ENCODE data around the gene CD72.
"Not testable (repeated sequence)": the region's sequence is repeated elsewhere in the genome, so short reads cannot be mapped to it uniquely, and the experiment has no call there.

The CD72 gene

DNA sequence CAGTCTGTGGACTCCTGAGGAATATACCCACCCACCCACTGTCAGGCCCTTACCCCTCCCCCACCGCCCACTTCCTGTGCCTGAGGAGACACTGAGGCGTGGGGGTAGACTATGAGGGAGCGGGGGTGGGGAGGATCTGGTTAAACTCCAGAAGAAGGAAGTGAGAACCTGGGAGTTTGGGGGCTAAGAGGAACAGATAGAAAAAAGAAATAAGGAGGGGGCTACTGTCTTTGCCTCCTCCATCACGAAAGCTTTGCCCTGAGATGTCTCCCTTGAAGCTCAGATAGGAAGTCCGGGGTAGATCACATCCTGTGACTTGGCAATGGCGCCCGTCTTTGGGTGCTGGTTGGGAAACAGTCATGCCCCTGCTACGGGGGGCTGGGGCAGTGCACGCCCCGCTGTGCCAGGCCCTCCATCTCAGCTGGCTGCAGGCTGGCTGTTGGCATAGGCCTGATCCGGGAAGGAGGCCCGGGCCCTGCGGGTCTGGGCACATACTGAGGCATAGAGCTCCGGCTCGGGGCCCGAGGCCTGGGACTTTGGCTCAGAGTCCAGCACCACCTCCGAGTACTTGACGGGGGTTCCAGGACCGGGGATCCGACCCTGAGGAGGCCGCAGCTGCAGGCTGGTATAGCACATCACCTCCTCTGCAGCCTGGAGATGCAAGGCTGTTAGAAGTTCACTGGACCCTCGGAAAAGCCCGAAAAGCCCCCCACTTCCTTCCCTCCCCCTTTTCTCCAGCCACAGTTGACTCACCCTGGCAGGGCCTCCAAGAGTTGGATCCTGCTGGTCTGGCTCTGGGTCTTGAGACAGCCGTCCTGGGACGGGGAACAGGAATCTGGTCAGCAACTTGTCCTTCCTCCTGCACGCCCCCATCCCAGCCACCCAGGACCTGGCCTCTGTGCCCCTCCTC, 31.5 kb upstream of the CD72 start:
- no peak for DNase-seq (ENCODE audit: low read depth in 1 of 2, low spot score in 1 of 2)

DNA sequence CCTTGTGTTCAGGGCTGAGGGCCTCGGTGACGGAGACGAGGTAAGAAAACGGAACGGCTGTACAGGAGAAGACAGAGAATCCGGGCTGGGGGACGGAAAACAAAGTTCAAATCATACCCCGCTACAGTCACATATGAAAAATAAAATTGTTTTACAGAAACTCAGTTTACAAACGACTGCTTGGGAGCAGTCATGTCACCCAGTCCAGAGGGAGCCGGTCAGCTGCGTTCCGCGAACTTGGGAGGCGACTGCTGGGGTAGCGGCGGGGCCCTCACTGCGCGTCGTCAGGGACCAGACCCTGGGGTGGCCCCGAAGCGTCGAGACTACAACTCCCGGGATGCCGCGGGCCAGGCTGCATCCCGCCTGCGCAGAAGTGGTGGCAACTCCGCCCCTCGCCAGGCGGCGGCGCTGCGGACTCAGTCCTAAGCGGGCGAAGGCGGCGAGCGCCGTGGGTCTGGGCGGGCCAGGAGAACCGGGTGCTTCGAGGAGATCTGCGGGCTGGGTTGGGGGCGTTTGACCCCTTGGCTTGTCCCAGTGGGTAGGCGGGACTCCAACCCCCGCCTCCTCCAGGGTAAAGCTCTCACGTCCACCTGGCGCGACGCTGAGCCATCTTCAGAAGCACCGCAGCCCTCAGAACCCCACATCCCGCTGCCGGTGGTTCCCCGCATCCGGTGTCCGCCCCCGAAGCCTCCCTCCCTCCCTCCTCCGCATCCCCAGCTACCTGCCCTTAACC, 28.5 kb upstream of the CD72 start:
- peak; percentile 84 to 87 for DNase-seq (ENCODE audit: low read depth in 1 of 2, low spot score in 1 of 2)

DNA sequence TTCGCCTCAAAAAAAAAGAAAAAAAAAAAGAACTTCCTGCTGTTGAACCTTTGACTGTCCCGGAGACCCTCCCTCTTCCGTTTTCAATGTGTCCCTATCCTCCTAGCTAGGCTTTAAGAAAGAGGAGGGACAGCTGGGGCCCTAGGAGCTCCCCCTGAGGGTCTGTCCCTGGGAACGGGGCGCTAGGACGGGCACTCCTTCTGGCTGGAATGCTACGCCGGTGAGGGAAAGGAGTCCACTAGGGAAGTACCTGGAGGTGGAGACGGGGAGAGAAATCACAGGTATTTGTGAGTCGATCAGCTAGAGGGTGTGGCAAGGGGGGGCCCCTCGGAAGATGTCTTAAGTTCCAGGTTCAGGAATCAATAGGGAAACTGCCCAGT, 27.9 kb upstream of the CD72 start:
- no peak for DNase-seq (ENCODE audit: low read depth in 1 of 2, low spot score in 1 of 2)

DNA sequence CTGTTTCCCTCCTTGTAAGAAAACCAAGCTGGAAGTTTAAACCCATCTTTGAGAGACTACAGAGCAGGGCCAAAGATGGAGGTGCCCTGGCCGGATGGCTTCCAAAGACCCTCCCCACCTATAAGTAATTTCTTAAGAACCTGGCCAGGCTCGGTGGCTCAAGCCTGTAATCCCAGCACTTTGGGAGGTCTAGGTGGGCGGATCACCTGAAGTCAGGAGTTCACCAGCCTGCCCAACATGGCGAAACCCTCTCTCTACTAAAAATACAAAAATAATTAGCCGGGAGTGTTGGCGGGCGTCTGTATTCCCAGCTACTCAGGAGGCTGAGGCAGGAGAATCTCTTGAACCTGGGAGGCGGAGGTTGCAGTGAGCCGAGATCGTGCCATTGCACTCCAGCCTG, 27.5 kb upstream of the CD72 start:
- not testable (repeated sequence) for DNase-seq (ENCODE audit: low read depth in 1 of 2, low spot score in 1 of 2)

DNA sequence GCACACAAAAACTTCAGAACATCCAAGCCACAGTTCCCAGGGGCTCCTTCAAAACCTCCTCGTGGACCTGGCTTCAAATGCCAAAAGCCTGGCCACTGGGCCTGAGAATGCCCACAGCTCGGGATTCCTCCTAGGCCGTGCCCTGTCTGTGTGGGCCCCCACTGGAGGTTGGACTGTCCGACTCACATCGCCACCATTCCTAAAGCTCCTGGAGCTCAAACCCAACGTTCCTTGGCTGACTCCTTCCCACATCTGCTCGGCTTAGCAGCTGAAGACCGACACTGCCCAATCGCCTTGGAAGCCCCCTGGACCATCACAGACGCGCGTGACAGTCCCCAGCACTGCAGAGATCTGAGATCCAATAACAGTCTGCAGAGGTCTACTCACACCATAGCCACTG, 24.8 kb upstream of the CD72 start:
- DNase-seq (ENCODE audit: low read depth in 1 of 2, low spot score in 1 of 2), result no peak

DNA sequence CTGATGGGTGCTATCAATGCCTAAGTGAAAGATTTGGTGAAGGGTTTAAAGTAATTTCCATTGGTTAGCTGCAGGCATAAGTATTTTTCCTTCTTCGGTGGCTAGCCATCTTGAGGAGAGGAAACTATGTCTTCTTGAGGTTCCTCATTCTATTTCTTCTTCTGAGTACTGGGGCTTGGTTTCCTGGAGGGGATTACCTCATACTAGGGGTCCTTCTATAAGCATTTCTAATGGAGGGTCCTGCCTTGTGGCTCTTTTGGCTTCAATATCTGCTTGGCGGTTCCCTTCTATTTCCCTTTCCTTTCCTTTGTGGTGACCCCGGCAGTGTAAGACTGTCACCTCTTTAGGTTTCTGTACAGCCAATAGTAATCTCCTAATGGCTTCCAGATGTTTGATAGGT, 23.3 kb upstream of the CD72 start:
- DNase-seq (ENCODE audit: low read depth in 1 of 2, low spot score in 1 of 2), result not testable (repeated sequence)

DNA sequence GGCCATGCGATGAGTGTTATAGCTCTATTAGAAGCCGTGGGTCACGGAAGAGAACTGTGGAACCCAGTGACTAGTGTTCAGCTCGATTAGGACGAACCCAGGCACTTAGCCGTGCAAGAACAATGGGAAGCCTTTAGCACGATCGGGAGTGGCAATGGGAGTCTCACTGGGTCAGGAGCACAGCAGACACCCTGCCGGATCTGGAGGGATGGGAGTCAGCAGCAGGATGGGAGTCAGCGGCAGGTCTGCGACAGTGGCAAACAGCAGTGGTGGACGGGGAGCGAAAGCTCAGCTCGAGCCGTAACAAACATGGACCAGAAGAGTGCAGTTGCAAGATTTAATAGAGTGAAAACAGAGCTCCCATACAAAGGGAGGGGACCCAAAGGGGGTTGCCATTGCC, 22.2 kb upstream of the CD72 start:
- not testable (repeated sequence) for DNase-seq (ENCODE audit: low read depth in 1 of 2, low spot score in 1 of 2)

DNA sequence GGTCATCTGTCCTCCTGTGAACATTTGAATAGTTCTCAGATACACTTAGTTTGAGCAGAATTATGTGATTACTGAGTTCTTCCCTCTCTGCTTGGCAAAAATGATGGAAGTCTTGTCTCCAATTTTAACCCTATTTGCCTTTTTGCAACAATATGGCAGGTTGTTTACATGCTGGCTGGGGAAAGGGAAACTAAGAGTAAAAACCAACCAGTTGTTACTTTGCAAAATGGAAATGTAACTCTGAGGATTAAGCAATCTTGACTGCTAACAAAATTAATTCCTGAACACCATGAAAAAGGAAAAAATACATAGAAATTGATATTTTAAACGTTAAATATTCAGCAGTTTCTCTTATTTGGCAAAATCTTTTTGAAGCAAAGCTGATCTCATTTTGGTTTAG, 21.4 kb upstream of the CD72 start:
- DNase-seq (ENCODE audit: low read depth in 1 of 2, low spot score in 1 of 2), result no peak

DNA sequence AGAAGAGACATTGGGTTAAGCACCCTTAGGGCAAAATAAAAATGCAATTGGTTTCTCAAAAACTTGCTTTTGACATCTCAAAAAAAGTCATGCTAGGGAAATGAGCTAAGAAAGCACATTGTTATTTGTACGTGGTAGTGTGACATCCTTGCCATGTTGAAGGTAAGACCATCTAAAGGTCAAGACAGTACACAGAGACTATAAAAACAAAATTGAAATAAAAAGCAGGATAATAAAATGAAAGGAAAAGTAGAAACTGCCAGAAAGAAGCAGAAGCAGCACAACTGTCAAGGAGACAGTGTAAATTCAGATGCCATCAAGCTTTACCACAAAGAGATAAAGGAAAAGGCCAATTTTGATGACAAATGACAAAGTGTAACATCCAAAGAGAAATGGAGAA, 21.0 kb upstream of the CD72 start:
- not testable (repeated sequence) for DNase-seq (ENCODE audit: low read depth in 1 of 2, low spot score in 1 of 2)

DNA sequence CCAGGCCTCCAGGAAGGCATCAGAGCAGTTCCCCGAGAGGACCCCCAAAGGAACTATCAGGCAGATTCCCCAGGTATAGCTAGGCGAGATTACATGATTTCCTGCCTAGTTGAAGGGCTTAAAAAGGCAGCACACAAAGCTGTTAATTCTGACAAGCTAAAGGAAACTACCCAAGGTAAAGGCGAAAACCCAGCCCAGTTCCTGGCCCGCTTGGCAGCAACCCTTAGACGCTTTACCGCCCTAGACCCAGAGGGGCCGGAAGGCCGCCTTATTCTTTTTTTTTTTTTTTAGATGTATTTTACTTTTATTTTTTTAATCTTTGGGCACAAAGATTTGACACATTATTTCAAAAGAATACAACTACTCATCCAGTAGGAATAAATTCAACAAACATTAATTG, 20.5 kb upstream of the CD72 start:
- not testable (repeated sequence) for DNase-seq (ENCODE audit: low read depth in 1 of 2, low spot score in 1 of 2)

DNA sequence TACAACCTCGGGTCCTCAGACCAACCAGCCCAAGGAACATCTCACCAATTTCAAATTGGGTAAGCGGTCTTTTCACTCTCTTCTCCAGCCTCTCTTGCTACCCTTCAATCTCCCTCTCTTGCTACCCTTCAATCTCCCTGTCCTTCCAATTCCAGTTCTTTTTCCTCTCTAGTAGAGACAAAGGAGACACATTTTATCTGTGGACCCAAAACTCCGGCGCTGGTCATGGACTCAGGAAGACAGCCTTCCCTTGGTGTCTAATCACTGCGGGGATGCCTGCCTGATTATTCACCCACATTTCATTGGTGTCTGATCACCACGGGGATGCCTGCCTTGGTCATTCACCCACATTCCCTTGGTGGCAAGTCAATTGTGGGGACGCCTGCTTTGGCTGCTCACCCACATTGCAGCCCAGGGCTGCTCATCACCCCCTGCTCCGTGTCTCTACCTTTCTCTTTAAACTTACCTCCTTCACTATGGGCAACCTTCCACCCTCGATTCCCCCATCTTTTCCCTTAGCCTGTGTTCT, 19.3 kb upstream of the CD72 start:
- not testable (repeated sequence) for DNase-seq (ENCODE audit: low read depth in 1 of 2, low spot score in 1 of 2)

DNA sequence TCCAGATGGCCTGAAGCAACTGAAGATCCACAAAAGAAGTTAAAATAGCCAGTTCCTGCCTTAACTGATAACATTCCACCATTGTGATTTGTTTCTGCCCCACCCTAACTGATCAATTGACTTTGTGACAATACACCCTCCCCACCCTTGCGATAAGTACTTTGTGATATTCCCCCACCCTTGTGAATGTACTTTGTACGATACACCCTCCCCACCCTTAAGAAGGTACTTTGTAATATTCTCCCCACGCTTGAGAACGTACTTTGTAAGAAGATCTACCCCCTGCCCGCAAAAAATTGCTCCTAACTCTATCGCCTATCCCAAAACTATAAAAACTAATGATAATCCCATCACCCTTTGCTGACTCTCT, 18.6 kb upstream of the CD72 start:
- DNase-seq (ENCODE audit: low read depth in 1 of 2, low spot score in 1 of 2), result not testable (repeated sequence)

DNA sequence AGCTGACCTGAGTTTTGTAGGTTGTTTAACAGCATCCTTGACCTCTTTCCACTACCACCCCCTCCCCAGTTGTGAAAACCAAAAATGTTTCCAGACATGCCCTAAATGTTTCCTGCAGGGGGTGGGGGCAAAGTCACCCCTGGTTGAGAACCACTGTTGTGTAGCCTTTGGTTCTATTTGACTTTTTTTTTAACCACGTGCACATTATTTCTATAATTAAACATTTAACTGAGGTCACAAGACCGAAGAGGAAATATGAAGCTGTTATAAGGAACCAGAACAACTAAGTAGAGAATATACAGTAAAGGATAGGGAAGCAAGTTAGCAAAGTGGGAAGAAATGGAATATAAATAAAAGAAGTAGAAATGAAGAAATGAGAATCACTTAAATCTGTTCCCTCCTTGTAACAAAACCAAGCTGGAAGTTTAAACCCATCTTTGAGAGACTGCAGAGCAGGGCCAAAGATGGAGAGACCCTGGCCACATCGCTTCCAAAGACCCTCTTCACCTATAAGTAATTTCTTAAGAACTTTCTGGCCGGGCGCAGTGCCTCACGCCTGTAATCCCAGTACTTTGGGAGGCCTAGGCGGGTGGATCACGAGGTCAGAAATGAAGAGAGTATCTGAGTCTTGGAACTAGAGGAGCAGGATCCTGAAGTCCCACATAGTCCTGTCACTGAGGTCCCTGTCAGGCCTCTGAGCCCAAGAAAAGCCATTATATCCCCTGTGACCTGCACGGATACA, 18.1 kb upstream of the CD72 start:
- no peak for DNase-seq (ENCODE audit: low read depth in 1 of 2, low spot score in 1 of 2)

DNA sequence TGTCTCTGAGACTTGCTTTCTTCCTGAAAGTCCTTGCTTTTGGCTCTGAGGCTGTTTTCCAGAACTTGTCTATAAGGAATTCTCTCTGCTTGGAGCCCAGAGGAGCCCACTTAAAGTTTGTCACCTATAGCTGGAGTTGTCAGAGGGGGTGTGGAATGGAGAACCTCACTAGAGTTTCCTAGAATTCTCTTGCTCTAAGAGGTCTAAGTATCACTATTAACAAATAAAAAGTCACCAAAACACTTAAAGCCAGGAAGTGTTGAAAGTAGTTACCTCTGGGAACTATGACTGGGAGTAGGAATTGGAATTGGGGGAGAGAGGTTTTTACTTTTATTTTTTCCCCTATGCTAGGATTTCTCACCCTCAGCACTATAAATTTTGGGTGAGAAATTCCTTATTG, 17.5 kb upstream of the CD72 start:
- no peak for DNase-seq (ENCODE audit: low read depth in 1 of 2, low spot score in 1 of 2)

DNA sequence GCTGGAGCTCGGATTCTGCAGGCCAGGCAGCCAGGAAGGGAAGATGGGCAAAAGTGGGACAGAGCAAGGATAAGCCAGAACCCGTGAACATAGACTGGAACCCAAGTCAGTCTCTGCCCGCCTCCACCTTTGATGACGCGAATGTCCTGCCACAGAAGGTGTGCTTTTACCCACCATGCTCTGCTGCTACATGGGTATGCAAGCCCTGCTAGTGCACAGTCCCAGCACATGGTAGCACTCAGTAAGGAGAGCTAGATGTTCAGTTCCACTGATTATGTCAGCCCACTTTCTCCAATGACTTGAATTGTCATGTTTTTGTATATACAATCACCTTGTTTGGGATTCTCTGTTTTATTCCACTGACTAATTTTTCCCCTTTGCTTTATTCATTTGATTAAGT, 11.4 kb upstream of the CD72 start:
- DNase-seq (ENCODE audit: low read depth in 1 of 2, low spot score in 1 of 2), result no peak

DNA sequence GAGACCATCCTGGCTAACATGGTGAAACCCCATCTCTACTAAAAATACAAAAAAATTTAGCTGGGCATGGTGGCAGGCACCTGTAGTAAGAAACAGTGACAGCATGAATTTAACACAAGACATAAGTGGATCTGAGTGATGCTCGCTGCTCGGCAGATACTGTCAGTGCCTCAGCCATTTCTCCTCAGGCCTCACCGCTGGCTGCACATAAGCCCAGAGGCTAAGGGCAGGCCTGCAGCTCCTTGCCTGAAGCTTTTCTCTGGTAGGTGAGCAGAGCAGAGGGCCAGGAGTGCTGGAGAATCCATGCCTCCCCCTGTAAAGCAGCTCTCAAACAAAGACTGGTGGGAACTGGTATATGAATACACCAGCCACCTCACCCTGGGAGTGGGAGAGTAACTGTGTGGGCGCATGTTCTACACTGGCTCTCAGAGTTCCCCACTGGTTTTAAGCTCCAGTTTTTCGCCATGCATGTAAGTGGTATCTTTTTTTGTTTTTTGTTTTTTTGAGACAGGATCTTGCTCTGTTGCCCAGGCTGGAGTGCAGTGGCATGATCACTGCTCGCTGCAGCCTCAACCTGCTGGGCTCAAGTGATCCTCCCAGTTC, 10.3 kb upstream of the CD72 start:
- DNase-seq (ENCODE audit: low read depth in 1 of 2, low spot score in 1 of 2), result no peak

DNA sequence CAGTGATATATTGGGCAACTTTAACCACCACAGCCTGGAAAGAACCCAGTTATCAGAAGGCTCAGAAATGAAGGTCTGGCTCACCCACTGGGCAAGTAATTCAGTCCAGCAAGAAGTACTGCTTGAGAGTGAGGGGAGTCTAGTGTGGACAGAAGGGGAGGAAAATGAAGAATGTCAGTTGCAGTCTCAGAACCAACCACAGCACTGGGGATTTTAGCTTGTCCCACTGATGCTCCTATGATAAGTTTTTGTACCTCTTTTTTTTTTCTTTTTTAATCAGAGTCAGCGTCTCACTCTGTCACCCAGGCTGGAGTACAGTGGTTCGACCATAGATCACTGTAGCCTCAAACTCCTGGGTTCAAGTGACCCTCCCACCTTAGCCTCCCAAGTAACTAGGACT, 9.4 kb upstream of the CD72 start:
- DNase-seq (ENCODE audit: low read depth in 1 of 2, low spot score in 1 of 2), result no peak

DNA sequence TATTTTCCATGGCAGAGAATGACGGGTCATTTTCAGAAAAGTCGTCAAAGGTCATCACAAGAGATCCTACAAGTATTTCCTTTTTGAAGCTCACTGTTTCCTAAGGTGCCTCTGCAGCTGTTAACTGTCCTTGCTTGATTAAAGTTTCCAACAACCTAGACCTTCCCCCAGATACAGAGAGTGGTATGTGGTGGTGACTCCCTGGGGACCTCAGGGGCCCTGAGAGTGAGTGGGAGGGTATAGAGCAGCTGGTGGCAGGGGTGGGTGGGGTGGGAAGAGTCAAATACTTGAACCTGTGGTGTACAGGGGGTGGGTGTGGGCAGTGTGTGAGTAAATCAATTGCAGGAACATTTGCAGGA, 1.6 kb upstream of the CD72 start:
- DNase-seq (ENCODE audit: low read depth in 1 of 2, low spot score in 1 of 2), result no peak

DNA sequence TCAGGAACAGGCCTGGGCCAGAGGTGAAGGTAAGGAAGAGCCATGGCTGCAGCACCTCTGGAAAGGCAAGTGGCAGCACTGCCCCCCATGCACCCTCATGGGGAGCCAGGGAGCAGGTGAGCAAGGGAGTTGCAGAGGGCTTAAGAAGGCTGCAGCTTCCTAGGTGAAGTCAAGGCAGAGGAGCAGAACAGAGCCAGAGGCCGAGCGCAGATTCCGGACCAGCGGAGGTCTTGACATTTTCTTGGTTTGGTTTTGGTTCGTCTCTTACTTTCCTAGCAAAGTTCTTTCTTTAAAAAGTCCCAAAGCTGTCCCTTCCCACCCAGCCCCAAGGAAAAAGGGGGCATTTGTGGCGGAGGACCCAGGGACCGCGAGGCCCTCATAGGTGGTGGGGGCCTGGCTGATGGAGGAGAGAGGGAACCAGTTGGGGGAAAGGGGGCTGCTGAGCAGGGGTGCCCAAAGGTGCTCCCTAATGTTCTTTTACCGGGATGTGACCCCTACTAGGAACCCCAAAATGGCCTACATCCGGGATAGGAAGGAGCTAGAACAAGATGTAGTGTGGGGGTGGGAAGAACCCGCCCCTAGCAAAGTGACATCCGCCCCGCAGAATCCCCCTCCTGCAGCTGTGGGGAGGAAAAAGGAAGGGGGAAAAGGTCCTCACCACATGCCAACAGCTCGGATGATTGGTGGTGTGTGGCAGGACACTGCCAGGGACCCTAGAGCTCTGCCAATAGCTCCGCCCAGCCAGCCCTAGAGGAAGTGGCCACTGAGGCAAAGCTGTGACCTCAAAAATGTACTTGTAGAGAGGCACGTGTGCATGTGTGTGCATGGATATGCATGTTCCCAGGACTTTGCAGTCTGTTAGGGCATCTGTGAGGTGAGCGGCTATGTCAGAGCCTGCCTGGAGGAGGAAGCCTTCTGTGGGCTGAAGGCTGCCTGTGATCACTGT, 914 bp upstream of the CD72 start:
- peak in 1 of 2 donors; percentile 12 for DNase-seq (ENCODE audit: low read depth in 1 of 2, low spot score in 1 of 2)

DNA sequence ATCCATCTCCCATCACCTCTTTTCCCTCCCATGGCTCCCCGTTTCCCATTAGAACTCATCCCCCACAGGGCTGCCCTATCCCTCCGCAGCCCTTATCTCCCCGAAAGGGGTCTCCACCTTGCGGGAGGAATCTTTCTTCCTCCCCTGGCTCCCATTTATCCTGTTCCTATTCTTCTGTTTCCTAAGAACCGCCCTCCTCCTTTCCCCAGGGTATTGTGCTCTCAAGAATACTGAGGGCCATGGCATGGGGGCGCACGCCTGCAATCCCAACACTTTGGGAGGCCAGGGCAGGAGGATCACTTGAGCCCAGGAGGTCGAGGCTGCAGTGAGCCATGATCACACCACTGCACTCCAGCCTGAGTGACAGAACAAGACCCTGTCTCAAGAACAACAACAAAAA, 665 bp downstream of the CD72 start:
- DNase-seq (ENCODE audit: low read depth in 1 of 2, low spot score in 1 of 2), result no peak

Data from activated CD4-positive, alpha-beta T cell treated with anti-CD3 and anti-CD28 coated beads, Interleukin-2, amount 50 U/mL, for 24 hours (primary cell).